DND-41 (cell line): ENCODE measurements around the gene ROCK2.

Experiments
- ATAC-seq: fragments of 200-7000 bp; cut with Tn5 transposase; 3 replicates; pipeline ENCODE4 v1.9.1; 2021; ENCODE audit warnings: low read depth; ENCODE audit not compliant: insufficient read depth
- DNase-seq: peaks from one replicate; pipeline ENCODE4 v3.0.0-alpha.2; 2020
- H2AFZ ChIP-seq: 2 replicates; pipeline ENCODE4 v1.6.0; 2012; ENCODE audit warnings: low read depth, low read length
- H3K27ac ChIP-seq: 2 replicates; pipeline ENCODE4 v1.5.1; 2012; ENCODE audit warnings: low read length, inconsistent platforms
- H3K27me3 ChIP-seq: fragments of 200-600 bp; sonication (generic); 2 replicates; pipeline ENCODE4 v1.6.0; 2012; ENCODE audit warnings: low read length, mild to moderate bottlenecking, inconsistent platforms; ENCODE audit not compliant: insufficient read depth, poor library complexity
- H3K36me3 ChIP-seq: 2 replicates; pipeline ENCODE4 v1.5.1; 2012; ENCODE audit warnings: low read length, inconsistent platforms; ENCODE audit not compliant: insufficient read depth
- H3K4me1 ChIP-seq: 2 replicates; pipeline ENCODE4 v1.5.1; 2012; ENCODE audit warnings: mild to moderate bottlenecking, low read length; ENCODE audit not compliant: insufficient read depth
- H3K4me2 ChIP-seq: 2 replicates; pipeline ENCODE4 v1.6.0; 2012; ENCODE audit warnings: mild to moderate bottlenecking, moderate library complexity, low read length, inconsistent platforms; ENCODE audit not compliant: insufficient read depth
- H3K4me3 ChIP-seq, 2 experiments: fragments of 200-600 bp in 1 of 2; shearing (Covaris generic) in 1 of 2; 2 replicates each; pipeline ENCODE4 v1.5.1; 2012 to 2016; ENCODE audit warnings: inconsistent platforms in 2 of 2, low read length in 2 of 2, mild to moderate bottlenecking in 2 of 2, low read depth in 1 of 2, moderate library complexity in 1 of 2
- H3K79me2 ChIP-seq: 2 replicates; pipeline ENCODE4 v1.6.0; 2012; ENCODE audit warnings: low read length, inconsistent platforms; ENCODE audit not compliant: insufficient read depth
- H3K9ac ChIP-seq: 2 replicates; pipeline ENCODE4 v1.6.0; 2012; ENCODE audit warnings: low read depth, mild to moderate bottlenecking, inconsistent platforms, low read length, moderate library complexity
- H3K9me3 ChIP-seq: 2 replicates; pipeline ENCODE4 v1.5.1; 2012; ENCODE audit warnings: low read length, moderate library complexity, mild to moderate bottlenecking, inconsistent platforms; ENCODE audit not compliant: insufficient read depth, severe bottlenecking
- H4K20me1 ChIP-seq: 2 replicates; pipeline ENCODE4 v1.6.0; 2012; ENCODE audit warnings: low read length; ENCODE audit not compliant: insufficient read depth
- CTCF ChIP-seq: IDR thresholded peaks from 2 replicates; pipeline ENCODE4 v1.5.1; 2012; ENCODE audit warnings: borderline replicate concordance, low read length, moderate library complexity, mild to moderate bottlenecking; ENCODE audit not compliant: poor library complexity, severe bottlenecking; ENCODE audit errors: extremely low read depth
- EZH2 ChIP-seq: IDR thresholded peaks from 3 replicates; pipeline ENCODE4 v1.6.1; 2012; ENCODE audit warnings: borderline replicate concordance, low read depth, mild to moderate bottlenecking, moderate library complexity, low read length, inconsistent platforms; ENCODE audit not compliant: severe bottlenecking

Gene ROCK2

GRCh38 chr2:11333427-11334183, 10.8 kb downstream of the ROCK2 start:
- Histone ChIP-seq H3K4me3 (no peak overlapping the region), H3K79me2 (peaks cover 91% of the 10 kb centered on the region), H3K9ac (no peak overlapping the region), H4K20me1 (peaks cover 38% of the 10 kb centered on the region), H3K4me2 (no peak overlapping the region), H3K9me3 (no peaks in the 10 kb centered on the region), H3K27me3 (no peaks in the 10 kb centered on the region), H3K27ac (no peak overlapping the region), H3K4me1 (no peaks in the 10 kb centered on the region), H3K36me3 (no peaks in the 10 kb centered on the region), H2AFZ (no peak overlapping the region)
- TF ChIP-seq EZH2 (no peak), CTCF (no peak)
- ATAC-seq (no peak), DNase-seq (no peak)

GRCh38 chr2:11332596-11332995, 11.8 kb downstream of the ROCK2 start:
- Histone ChIP-seq H3K27ac (no peak overlapping the region), H3K4me3 (no peak overlapping the region), H4K20me1 (peaks cover 47% of the 10 kb centered on the region), H3K4me1 (no peaks in the 10 kb centered on the region), H3K9me3 (no peaks in the 10 kb centered on the region), H3K9ac (no peak overlapping the region), H3K79me2 (peaks cover 91% of the 10 kb centered on the region), H3K36me3 (no peaks in the 10 kb centered on the region), H3K4me2 (no peak overlapping the region), H3K27me3 (no peaks in the 10 kb centered on the region), H2AFZ (no peak overlapping the region)
- DNase-seq: no peak
- no peak for TF ChIP-seq EZH2
- no peak for TF ChIP-seq CTCF
- ATAC-seq: no peak

- Histone ChIP-seq H3K9ac (no peak overlapping the region), H3K9me3 (no peaks in the 10 kb centered on the region), H4K20me1 (peaks cover 59% of the 10 kb centered on the region), H3K27me3 (no peaks in the 10 kb centered on the region), H3K27ac (no peak overlapping the region), H3K79me2 (peaks cover 91% of the 10 kb centered on the region), H3K4me1 (no peaks in the 10 kb centered on the region), H3K4me2 (no peak overlapping the region), H3K36me3 (no peaks in the 10 kb centered on the region), H3K4me3 (no peak overlapping the region), H2AFZ (no peak overlapping the region)
- ATAC-seq (no peak), DNase-seq (no peak)
- no peak for TF ChIP-seq CTCF
- no peak for TF ChIP-seq EZH2
Observed at GRCh38 chr2:11330457-11331142, 13.8 kb downstream of the ROCK2 start.
